GM21381 (cell line): Measurements from ENCODE around the gene CCDC88C.

Source experiments
- ATAC-seq: cut with Tn5 transposase; IDR thresholded peaks from one replicate; pipeline ENCODE4 v1.9.1; 2021; ENCODE audit warnings: mild to moderate bottlenecking, moderate library complexity; ENCODE audit not compliant: unreplicated experiment

CCDC88C gene

DNA sequence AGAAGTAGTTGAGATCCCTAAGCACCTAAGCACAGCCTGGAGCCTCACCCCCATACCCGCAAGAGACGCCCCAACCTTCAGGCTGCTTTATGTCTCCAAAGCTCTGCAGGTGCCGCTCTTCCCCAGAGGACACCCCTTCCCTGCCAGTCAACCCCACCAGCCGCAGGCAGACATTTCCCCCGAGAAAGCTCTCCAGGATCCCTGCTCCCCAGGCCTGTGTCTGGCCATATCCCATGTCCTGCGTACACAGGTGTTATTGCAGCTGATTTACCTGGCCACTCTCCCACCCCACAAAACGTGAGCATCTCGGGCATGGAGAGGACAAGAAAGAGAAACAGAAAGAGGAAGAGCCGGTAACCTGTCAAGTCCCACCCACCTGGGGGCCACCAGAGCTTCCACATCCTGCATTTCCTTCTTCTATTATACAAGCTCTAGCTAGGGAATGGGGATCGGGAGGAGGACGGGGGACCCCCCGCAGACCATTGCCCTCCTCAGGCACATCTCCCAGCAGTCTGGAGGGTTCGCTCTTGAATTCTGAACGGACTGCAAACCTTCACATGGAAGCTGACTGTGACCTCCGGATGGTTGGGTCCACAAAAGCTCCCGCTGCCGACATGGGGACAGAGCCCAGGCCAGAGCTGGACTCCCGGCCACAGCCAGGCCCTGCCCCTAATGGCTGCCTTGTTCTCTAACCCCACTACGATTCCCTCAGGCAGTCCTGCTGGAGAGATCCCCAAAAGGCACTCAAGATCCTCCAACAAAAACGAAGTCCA is 17.6 kb downstream of the CCDC88C start:
- ATAC-seq, result no peak

DNA sequence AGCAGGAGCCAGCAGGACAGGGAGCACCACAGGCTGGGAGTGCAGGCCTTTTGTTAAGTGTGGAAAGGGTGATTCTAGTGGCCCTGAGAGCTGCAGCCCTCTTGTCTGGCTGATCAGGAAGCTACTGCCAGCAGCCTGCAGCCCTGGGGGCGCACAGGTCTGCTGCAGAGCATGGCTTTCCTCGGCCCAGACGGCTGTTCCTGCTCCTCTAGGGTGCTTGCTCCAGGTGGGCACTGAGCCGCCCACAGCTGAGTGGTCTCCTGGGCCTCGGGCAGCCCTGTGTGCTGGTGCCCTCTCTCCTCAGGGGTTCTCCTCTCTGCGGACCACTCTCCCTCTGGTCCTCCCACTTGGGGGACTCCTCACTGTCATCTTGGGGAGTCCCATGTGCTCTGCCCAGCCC is 18.9 kb downstream of the CCDC88C start:
- no peak for ATAC-seq

DNA sequence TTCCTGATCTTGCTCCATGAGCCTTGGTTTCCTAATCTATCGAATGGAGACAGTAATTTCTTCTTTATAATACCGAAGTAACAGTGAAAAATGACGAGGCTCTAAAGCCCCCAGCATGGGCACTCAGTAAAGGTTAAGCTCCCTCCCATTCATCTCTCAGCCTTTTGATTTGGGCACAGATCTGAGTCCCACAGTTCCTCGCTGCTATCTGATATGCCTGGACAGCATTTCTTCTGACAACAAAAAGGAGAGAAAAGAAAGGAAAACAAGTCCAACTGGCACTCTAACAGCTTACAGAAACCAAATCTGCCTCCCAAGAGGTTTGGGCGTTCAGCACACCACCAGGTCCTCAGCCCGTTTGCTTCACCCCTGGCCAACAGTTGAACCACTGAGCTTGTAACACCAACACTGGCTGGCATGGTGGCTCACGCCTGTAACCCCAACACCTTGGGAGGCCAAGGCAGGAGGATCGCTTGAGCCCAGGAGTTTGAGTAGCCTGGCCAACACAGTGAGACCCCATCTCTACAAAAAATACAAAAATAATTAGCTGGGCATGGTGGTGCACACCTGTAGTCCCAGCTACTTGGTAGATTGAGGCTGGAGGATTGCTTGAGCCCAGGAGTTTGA is 19.5 kb downstream of the CCDC88C start:
- no peak for ATAC-seq

DNA sequence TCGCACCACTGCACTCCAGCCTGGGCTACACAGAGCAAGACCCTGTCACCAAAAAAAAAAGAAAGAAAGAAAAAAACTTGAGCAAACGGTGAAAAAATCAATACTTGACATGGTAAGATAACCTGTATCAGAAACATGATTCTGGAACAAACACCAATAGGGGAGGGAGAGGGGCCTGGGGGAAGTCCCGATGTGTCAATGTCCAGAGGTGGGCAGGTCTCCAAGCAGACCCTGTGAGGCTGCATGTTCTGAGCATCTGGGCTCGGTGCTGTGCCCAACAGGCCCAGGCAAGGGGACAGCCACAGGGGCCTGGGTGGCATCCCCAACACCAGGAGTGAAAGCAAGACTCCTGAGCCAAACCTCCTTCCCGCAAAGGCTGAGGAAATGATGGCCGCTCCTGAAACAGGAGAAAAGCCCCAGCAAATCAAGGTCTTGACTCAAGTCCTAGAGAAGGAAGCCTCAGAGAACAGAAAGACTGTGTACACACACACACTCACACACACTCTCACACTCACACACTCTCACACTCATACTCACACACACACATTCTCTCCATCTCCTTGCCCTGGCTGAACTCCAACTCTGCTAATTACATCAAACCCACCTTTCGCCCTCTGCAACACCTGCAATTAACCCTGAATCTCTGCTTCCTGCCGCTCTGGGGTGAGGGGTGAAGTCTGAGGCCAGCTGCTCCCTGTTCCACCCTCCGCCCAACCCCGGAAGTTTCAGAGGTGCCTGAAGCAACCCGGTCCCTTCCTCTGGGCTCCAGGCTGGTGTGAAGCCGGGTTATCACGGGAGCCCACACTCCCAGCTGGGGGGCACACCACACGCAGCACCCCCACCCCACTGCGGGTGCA is 20.4 kb downstream of the CCDC88C start:
- ATAC-seq, result peak; percentile 69

DNA sequence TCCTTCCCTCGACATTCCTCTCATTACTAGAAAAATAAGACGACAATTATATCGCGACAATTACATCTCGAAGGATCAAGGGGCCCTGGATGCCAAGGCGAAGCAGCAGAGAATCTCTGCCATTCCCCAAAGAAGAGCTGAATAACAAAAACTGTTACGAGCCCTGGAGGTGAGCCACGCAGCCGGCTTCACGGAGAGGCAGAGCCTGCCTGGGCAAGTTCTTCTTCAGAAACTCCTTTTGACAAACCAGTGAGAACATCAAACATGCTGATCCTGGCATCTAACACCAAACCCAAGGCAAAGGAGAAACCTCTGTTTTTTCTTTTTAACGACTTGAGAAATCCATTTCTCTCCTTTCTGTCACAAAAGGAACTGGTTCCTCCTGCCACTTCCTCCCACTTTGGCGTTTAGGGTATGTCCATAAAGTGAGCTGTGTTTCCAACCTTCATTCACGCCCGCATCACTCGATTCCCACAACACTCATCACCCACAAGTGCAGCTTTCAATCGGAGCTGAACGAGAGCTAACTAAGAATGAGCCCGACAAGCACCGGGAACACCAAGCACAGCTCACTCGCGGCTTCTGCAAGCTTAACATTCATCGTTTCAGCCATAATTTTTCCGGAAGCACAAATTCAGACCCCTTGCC is 21.5 kb downstream of the CCDC88C start:
- ATAC-seq, result no peak

DNA sequence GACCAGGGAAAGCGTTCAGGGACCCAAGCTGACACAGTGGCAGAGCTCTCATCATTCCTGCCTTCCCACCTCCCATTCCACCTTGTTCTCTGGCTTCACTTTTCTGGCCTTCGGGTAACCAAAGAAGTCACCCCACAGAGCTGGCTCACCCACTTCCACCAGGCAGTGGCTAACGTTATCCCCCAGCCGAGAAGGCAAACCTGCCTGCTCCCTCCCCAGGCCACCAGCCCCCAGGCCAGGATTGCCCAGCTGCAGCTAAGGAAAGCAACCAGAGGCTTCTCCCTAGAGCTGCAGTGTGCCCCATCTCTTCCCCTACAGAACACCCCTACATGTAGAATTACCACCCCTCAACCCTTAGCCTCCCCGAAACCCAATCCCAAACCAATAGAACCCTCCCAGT is 22.2 kb downstream of the CCDC88C start:
- no peak for ATAC-seq

DNA sequence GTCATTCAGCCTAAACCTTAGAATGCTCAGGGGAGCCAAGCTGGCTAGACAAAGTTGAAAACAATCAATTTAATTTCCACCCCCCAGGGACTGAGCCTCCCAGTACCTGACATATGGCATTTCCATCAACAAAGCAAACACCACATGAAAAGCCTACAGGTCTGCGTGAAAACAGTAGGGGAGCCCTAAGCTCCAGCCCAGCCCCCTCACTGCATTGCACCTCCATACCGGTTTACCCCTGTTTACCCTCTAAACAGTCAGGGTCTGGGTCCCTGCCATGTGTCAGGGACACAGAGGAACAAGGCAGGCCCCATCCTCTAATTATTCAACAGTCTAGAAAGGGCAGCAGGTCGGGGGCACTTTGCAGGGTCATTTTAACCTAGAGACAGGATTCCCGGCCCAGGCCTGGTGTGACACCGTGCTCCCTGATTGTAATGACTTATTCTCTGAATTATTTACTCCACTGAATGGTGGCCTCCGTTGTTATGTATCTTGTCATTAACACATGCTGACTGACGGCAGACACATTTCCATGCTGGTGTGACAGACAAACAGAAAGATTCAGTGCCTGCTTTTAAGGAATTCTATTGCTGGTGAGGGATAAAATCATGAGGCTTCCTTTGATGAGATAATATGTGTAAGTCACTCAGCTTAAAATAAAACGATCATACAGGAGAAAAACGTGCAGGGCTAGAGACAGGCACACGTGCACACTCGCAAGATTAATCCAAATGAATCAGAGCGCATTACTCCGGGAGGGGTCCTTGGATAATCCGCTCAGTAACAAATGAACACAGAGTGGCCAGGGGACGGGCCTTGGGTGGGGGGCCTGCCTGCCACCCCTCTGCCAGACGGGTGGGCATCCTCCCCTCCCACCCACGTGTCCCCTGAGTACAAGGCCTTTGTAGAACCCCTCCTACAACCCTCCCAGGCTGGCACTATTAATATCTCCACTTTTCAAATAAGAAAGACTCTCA is 23.2 kb downstream of the CCDC88C start:
- no peak for ATAC-seq

DNA sequence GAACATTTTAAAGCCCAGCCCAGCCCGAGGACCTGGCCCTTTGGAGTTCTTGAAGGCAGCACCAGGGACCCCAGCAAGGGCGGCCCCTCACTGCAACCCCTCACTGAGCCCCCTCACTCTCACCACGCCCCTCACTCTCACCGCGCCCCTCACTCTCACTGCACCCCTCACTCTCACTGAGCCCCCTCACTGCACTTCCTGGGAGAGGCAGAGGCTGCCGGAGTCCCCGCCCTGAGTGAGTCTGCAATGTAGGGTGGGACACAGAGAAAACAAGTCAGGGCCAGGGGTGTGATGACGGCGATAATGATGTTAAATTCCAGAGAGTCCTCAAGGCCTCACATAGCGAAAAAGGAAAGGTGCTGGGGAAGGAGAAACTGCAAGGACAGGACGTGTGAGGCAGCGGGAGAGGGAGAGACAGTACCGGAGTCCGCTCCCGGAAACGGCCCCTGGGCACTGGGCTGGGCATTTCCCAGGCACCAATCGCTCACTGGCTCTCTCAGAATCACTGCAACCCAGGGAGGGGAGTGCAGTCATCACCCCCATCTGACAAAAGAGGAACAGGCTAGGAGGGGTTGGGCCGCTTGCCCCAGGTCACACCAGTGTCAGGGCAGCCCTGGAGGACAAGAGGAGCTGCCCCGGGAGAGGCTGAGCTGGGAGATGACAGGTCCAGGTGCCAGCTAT is 24.9 kb downstream of the CCDC88C start:
- no peak for ATAC-seq

DNA sequence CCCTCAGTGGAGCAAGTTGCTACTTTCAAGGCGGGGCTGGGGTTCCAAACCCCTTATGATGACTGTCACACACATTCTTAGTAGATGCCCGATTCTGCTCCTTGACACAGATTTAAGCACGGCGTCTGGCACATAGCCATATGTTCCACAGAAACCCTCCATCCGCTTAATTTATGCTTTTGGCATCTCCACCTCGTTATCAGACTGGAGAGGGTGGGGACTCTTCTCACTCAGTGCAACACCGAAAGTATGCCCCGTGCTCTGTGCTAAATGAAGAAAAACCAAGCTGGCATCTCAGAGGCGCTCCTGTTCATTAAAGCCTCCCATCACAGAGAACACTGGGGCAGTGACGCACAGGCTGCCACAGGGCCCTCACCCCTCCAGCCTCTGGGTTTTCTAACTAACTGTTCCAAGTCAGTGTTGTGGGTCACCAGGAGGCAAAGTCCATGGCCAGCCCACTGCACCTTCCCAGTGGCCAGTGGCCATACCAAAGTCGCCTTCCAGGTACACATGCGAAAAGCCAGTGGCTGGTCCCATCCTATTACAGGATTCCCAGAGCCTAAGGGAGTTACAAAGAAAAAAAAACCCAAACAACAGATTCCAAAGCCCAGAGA is 27.3 kb downstream of the CCDC88C start:
- ATAC-seq, result no peak

DNA sequence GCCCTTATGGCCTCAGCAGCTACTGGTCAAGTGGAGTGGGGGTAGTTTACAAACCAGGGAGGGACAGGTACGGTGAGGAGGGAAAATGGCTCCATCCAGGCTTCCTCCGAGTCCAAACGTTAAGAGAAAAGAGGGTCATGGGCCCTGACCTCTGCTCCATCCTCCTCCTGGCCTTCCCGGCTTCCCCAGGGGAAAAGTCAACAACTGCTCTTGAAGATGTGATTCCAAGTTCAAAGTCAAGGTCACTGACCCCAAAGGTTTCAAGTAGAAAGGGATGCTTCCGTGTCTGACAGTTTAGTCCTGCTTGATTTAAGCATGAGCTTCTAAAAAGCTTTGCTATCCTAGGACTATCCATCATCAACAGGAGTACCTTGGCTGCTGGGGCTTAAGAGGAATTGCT is 28.5 kb downstream of the CCDC88C start:
- no peak for ATAC-seq

DNA sequence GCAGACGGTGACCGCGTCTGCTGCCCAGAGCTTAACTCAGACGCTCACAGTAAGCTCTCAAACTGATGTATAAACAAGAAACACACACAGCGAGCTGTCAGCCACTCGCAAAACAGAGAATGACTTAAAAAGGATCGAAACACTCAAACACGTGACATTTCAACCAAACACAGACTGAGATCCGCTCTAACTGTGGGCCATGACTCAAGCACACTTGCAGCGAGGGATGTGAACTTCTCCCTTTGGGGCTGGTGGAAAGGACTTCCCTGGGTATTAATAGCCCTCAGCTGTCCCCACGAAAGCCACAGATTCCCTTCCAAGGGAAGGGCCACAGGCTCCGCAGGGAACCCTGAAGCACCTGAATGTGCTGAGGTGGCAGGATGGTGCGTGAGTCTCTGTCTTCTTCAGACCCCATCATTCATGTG is 29.1 kb downstream of the CCDC88C start:
- ATAC-seq, result peak; percentile 54

DNA sequence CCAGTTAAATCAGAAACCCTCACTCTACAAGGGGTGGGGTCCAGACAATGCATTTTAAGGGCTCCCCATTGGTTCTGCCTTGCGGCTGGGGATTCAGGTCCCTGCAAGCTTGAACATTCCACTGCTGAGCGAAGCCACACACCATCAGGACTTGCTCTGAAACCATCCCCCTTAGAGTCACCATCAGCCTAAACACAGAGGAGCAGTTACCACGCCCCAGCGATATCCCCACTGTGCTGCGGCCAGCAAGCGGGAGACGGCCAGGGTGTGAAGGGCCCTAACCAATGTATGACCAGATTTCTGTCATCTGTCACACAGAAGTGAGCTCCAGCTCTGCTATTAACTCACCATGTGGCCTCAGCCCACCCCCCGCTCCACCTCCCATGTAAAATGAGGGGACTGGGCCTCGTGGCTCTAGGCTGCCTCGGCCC is 29.7 kb downstream of the CCDC88C start:
- peak; percentile 11 for ATAC-seq

DNA sequence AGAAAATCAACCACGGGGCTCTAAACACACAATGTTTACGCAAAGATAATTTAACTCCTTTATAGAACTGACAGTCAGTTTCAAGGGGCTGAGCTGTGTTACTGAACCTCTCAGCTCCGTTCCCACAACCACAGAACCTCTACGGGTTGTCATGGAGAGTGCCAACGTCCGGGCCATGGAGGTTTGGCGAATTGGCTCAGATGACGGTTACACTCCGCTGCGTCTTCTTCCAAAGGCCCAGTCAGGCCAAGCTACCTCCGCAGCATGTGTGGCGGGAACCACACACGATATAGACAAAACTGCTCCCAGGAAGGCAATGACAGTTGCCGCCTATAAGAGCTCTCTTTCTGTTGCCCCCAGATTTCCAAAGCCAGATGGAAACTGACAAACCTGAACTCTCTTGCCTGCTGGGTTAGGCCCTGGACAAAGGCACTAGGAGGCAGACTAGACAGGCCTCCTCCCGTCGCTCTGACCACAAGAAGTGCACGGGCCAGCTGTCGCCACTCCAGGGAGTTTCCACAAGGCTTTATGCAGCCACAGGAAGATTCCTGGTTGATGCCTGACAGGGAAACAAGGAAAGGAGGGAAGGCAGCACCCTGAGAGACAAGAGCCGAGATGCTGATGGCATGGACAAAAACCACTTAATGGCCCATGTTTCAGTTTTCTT is 30.3 kb downstream of the CCDC88C start:
- no peak for ATAC-seq

DNA sequence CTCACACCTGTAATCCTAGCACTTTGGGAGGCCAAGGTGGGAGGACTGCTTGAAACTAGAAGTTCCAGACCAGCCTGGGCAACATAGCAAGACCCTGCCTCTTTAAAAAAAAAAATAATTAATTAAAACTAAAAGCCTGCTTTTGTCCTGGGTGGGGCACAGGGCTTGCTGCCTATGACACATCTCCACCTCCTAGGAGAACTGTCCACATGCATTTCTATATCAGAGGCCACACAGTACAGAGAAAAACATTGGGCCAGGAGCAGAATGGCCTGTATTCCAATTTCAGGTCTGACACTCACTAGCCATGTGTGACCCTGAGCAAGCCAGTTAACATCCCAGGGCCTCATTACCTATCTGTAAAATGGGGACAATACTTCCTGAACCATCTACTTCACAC is 31.9 kb downstream of the CCDC88C start:
- no peak for ATAC-seq

DNA sequence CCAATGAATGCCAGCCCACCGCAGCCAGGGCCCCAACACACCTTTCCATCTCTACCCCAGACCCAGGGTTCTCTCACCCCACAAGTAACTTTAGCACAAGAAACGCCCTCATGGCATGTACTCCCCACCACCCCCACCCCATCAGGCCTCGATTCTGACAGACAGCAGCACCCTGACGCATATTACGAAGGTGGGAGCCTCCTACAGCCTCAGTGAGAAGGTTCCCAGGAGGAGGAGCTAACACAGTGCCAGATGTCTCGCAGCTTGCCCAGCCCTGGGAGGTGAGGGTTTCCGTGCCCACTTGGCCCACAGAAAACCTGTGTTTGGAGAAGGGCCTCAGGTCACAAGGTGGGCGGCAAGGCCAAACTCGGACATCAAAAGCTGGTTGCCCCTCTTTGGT is 32.4 kb downstream of the CCDC88C start:
- no peak for ATAC-seq

DNA sequence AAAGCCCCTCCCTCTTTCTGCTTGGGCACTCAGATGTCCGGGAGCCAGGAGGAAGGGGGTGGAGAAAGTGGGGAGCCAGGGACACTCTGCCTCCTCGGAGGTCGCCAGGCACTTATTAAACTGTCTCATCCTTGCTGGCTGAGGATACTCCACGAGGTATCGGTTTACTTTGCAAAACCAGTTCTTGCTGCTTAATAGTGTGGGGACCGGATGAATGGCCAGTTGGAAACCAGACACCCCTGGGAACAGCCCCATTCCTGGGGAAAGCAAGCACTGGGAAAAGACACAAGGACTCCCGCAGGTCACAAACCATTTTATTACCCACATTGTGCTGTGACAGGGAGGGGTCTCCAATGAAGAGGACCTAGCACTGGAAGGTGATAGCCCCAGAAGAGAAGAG is 34.2 kb downstream of the CCDC88C start:
- no peak for ATAC-seq

DNA sequence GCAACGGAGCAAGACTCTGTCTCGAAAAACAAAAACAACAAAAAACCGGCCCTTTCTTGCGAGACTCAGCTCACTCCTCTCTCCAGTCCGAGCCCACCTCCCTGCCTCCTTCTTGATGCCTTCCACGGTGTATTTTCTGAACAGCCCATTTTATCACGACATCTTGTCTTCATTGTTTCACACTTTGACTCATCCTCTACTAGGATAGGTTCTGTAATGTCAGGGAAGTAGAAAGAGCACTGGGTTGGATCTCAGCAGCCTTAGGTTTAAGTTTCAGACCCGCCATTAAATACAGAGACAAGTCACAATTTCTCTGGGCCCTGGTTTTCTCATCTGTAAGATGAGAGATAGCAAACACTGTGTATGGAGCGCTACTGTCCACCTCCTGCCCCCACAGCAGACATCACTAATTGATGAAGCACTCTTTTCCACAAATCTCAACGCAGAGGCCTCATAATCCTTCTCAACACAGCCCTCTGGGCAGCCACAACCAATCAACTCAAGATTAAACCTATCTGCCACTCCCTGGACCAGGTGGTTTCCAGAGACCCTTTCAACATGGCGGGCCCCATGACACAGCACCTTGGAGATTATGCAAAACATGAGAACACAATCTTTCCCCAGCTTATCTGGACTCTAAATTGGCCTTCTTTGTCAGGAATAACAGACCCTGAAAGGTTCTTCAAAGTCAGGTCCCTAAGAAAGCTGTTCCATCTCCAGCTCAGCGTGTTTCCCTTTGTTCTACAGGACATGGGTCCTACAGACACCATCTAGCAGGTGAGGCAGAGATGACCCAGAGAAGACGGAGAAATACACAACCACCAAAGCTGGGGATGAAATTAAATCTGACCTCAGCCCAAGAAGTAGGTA is 35.6 kb downstream of the CCDC88C start:
- ATAC-seq, result no peak
